Fibroblast of skin of abdomen (primary cell): Measurements from ENCODE around the gene WDFY4.

Experiments used
- DNase-seq: peaks from one replicate; pipeline ENCODE4 v3.0.0-alpha.2; 2013

Gene WDFY4

GRCh38 chr10:48818081-48818480 is 133.4 kb downstream of the WDFY4 start:
- DNase-seq = no peak

- DNase-seq = no peak
Measured at GRCh38 chr10:48818861-48819520, 134.3 kb downstream of the WDFY4 start.

GRCh38 chr10:48819783-48820182 is 135.1 kb downstream of the WDFY4 start:
- no peak for DNase-seq

DNA sequence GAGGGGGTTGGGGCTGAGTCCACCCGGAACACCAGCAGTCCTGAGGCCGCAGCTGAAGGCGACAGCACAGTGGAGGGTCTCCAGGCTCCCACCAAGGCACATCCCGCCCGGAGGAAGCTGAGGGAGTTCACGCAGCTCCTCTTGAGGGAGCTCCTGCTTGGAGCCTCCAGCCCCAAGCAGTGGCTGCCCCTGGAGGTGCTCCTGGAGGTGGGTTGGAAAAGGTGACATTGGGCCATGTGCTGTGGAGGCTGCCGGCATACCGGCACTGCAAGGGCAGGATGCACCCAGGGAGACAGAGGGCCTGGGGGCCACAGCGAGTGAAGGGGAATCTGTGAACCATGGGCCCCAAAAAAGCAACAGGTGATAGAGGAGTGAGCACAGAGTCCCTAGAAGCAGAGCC is 135.6 kb downstream of the WDFY4 start:
- DNase-seq = no peak

- no peak for DNase-seq
Measured at GRCh38 chr10:48820699-48821098, 136.0 kb downstream of the WDFY4 start.

DNA sequence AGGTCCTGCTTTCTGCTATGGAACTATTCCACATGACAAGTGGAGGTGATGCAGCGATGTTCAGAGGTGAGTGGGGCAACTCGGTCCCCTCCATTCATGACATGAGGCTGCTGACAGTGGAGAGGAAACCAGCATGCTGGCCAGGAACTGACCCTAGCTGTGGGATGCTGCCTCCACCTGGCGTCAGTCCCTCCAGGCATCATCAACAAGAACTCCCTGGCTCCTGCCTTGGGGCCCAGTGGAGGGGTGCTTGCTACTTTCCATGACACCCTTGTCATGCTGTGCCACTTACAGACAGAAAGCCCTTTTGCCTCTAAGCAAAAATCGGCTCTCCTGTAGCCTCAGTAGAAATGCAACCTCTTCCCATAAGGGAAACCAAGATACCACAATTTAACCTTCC is 136.4 kb downstream of the WDFY4 start:
- no peak for DNase-seq

DNA sequence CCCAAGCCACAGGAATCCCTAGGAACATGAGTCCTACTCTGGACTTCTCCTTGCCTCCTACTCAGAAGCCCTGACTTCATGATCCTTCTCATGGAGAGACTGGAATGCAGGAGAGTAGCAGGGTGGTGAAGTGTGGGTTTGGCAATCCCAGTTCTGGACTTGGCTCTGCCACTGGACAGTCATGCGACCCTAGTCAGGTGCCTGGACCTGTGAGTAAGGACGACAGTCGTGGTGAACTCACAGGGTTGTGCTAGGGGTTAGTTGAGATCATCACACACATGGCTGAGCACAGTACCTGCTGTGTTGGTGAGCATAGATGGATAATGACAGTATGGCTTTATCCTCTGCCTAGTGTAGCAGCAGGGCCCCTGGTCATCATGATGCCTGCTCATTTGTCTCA is 137.0 kb downstream of the WDFY4 start:
- DNase-seq = no peak

GRCh38 chr10:48833674-48834073 is 149.0 kb downstream of the WDFY4 start:
- no peak for DNase-seq

DNA sequence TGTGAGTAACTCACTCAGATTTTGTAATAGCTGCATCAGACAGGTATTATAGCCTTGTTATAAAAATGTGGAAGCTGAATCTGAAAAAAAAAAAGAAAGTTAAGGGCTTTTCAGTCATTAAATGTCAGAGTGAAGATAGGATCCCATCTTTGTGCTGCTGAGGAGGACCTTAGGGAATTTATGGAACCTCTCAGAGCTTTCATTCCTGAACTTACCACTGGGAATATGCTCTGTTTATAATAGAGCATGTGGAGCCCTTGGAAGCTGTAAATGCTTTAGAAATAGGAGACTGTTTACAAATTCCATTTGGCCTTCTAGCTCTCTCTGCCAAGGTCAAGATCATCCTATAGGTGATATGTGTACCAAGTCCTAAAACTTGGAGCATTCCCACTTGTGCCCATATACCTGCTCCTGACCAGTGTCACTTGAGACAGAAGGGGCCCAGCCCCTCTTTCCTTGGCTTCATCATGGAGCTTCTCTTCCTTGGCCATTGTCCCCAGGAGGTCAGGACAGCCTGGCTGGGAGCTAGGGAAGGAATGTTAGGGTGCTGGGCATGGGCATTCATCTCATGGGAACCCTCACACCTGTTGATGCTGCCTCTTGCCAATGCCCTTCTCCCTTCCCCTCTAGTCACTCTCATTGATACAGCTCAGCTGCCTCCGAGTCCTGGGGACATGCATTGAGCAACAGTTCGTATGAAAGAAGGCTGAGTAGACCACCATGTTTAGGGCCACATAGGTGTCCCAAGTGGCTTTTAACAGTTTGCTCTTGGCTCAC is 149.7 kb downstream of the WDFY4 start:
- no peak for DNase-seq

- no peak for DNase-seq
Measured at GRCh38 chr10:48835781-48836180, 151.1 kb downstream of the WDFY4 start.

DNA sequence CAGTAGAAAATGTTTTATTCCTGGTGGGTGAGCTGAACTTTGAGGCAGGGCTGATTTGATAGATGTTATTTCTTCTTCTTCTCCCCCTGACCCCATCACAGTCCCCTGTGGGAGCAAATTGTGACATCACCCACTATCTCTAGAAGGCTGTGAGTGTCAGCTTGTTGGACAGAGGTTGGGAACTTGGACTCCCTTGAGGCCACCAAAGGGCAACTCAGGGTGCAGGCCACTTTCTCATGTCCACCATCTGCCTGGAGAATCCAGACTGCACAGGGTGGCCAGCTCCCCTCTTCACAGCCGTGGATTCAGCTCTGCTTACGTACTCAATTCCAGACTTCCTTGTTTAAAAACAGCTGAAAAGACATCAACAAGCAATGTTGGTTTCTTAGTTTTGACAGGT is 151.9 kb downstream of the WDFY4 start:
- DNase-seq = no peak

- DNase-seq = no peak
Measured at GRCh38 chr10:48838834-48839233, 154.2 kb downstream of the WDFY4 start.

DNA sequence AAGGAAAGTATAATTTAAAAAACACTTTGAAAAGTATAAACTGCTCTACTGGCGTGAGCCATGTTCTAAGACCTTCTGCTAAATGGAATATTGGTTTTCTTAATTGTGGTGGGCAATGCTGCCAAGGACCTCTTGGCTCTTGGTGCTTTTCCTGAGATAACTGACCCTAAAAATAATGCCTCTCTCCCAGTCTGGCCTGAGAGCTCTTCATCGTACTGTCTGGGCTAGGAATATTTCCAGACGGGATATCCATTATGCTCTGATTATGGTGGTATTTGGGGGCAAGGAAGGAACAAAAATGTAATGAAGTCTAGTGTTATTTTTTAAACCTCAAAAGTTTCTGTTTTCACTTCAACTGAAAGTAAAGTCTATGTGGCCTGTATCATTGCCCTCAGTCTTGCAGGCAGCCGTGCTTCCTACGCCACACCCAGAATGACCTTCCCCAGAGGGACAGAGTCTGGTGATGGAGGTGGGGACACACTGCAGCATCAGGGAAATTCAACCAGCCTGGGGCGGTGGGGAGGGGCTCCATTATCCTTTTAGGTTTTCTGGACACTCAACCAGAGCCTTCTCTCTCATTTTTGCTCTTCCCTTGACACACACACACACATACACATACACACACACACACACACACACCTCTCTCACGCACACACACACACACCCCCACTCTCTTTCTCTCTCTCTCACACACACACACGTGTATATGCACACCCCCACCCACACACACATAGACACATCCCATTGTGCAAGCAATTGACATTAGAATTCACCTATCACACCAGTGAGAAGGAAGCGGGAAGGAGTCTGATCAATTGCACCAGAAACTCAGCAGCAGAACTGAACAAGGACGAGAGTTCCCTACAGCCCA is 155.4 kb downstream of the WDFY4 start:
- no peak for DNase-seq

DNA sequence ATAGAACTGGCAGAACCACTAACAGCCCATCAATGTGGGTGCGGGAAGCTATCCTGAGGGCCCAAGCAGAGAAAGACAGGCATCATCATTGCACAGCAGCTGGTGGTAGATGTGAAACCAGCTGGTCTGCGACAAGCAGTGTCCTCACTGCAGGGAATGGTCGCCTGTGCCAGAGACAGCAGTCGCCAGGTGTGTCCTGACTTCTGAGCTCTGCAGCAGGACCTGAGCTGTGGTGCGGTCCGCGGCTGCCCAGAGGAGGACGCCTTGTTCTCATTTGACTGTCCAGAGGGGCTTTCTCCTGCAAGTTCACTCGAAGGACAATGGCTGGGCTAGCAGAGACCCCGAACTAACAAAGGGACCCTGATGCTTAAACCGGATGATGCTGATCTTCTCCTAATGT is 157.6 kb downstream of the WDFY4 start:
- DNase-seq = no peak

DNA sequence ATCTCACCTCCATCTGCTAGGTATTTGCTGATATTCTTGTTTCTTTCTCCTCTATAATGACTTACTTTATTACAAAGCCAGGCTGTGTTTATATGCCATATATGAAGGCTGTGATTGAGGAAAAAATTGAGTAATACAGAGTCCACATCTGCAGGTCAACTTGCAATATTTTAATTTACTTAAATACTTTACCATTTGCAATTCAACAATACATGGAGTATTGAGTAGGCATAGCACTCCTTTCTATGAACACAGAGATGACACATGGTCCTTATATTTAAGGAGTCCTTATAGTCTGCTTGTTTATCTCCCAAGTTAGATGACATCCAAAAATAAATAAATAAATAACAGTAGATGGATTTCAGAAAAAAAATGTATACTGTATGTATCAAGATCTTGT is 158.5 kb downstream of the WDFY4 start:
- no peak for DNase-seq

- DNase-seq = no peak
Measured at GRCh38 chr10:48844616-48845015, 159.9 kb downstream of the WDFY4 start.

GRCh38 chr10:48845512-48845911 is 160.8 kb downstream of the WDFY4 start:
- no peak for DNase-seq

DNA sequence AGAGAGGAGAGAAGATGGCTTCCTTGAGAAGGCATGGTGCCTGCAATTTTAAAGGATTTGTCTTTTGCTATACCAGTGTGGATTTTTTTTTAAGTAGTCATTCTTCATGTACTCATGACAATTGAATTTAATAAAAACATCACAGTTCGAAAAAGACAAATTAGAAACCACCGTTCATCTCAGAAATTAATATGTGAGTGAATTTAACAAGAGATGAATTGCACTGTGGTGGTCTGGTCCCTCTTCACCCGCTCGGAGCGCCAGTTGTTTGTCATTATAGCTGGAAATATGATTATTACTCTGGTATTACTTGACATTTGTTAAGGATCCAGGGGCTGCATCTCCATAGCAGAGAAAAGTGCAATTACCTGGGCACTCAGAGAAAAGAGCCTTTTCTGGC is 163.0 kb downstream of the WDFY4 start:
- no peak for DNase-seq

- DNase-seq = no peak
Measured at GRCh38 chr10:48856855-48857254, 172.2 kb downstream of the WDFY4 start.

DNA sequence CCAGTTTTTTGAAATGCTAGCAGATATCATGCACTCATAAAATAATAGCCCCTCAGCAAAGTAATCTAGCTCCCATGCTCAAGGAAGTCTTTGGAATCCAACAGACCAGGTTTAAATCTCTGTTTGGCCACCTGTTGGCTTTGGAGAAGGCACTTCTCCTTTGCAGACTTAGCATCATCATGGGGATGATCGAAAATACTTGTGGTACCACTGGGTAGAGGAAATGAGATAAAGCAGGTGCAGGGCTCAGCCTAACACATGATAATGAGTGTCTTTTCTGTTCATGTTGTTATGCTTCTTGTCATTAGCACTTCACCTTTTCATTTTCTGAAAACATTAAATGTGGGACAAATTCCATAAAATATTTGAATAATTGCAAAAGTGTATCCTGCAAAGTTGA is 187.6 kb downstream of the WDFY4 start:
- no peak for DNase-seq

GRCh38 chr10:48878091-48878490 is 193.4 kb downstream of the WDFY4 start:
- no peak for DNase-seq

DNA sequence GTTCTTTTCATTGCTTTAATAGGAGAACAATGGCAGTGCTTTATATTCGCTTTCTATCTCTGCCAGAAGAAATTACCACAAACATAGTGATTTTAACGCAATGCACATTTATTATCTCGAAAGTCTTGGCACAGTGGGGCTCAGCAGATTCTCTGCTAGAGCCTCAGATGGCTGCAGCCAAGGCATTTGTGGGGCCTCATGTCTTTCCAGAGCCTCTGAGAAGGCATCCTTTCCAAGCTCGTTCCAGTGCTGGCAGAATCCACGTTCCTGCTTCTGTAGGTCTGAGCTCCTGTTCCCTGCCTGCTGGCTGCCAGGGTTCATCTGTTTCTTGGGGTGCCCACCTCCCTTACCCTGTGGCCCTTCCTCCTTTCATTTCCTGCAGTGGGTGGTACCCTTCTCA is 194.8 kb downstream of the WDFY4 start:
- no peak for DNase-seq

- DNase-seq = no peak
Measured at GRCh38 chr10:48880016-48880705, 195.5 kb downstream of the WDFY4 start.
